Large intestine (tissue), 12 donors: ENCODE data around the gene RNF149. TPM values are rescaled to one million over a fixed set of nuclear protein-coding genes. Genes with fewer than 3 reads are reported as not detected.
"Not testable (repeated sequence)": the region's sequence is repeated elsewhere in the genome, so short reads cannot be mapped to it uniquely, and the experiment has no call there.

Source experiments
- DNase-seq, 2 donors: peaks; one replicate each; pipeline versions ENCODE4 v3.0.0 to v3.0.0-alpha.2; 2013
- H3K27ac ChIP-seq: one replicate; pipeline ENCODE4 v1.5.1; 2013; ENCODE audit warnings: low read length
- H3K27me3 ChIP-seq: 2 replicates; pipeline ENCODE4 v1.6.1; 2013; ENCODE audit warnings: low read length; ENCODE audit not compliant: control insufficient read depth, insufficient read depth
- H3K36me3 ChIP-seq: 2 replicates; pipeline ENCODE4 v1.6.1; 2013; ENCODE audit warnings: low read length; ENCODE audit not compliant: control insufficient read depth, insufficient read depth
- H3K4me1 ChIP-seq: one replicate; pipeline ENCODE4 v1.6.1; 2013; ENCODE audit warnings: low read length; ENCODE audit not compliant: control insufficient read depth, insufficient read depth
- H3K4me3 ChIP-seq: one replicate; pipeline ENCODE4 v1.5.1; 2013; ENCODE audit warnings: low read length
- H3K9me3 ChIP-seq: one replicate; pipeline ENCODE4 v1.6.1; 2013; ENCODE audit warnings: mild to moderate bottlenecking, low read depth, low read length, moderate library complexity; ENCODE audit not compliant: control insufficient read depth
- WGBS: methylation state at CpG from one replicate; pipeline ENCODE4 v1.1.5; 2013; ENCODE audit warnings: low lambda C conversion rate; ENCODE audit not compliant: insufficient coverage; 5-methylcytosine and 5-hydroxymethylcytosine counted together
- long read RNA-seq, 11 donors: transcript quantifications; one replicate each; lab custom pipeline, GENCODE V29; 2026
- polyA plus RNA-seq: library from polyadenylated mRNA; unstranded; fragments of 120-200 nt; gene quantifications from one replicate; pipeline ENCODE4 v1.2.1, GENCODE V29; 2013

Gene RNF149, protein sequence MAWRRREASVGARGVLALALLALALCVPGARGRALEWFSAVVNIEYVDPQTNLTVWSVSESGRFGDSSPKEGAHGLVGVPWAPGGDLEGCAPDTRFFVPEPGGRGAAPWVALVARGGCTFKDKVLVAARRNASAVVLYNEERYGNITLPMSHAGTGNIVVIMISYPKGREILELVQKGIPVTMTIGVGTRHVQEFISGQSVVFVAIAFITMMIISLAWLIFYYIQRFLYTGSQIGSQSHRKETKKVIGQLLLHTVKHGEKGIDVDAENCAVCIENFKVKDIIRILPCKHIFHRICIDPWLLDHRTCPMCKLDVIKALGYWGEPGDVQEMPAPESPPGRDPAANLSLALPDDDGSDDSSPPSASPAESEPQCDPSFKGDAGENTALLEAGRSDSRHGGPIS
- 68.9 TPM for polyA plus RNA-seq
- long read RNA-seq, donor 1, transcript RNF149-201 (7 exons, 2,458 nt) = major isoform, 14 of 15 reads
- long read RNA-seq, donor 1, partial matches to known transcripts = 0 of 15 reads
- long read RNA-seq, donor 1, other reads (novel, unspliced or antisense) = 0 of 15 reads
- long read RNA-seq, donor 2, transcript RNF149-201 (7 exons, 2,458 nt) = major isoform, 17 of 25 reads
- long read RNA-seq, donor 2, partial matches to known transcripts = 5 of 25 reads
- long read RNA-seq, donor 2, other reads (novel, unspliced or antisense) = 0 of 25 reads
- long read RNA-seq, donor 3 = 0 reads
- long read RNA-seq, donor 4, partial matches to known transcripts = 0 of 1 reads
- long read RNA-seq, donor 4, other reads (novel, unspliced or antisense) = 0 of 1 reads
- long read RNA-seq, donor 5, transcript RNF149-201 (7 exons, 2,458 nt) = major isoform, 9 of 21 reads
- long read RNA-seq, donor 5, partial matches to known transcripts = 11 of 21 reads
- long read RNA-seq, donor 5, other reads (novel, unspliced or antisense) = 0 of 21 reads
- long read RNA-seq, donor 6, transcript RNF149-201 (7 exons, 2,458 nt) = major isoform, 15 of 35 reads
- long read RNA-seq, donor 6, partial matches to known transcripts = 20 of 35 reads
- long read RNA-seq, donor 6, other reads (novel, unspliced or antisense) = 0 of 35 reads
- long read RNA-seq, donor 7, partial matches to known transcripts = 0 of 6 reads
- long read RNA-seq, donor 7, other reads (novel, unspliced or antisense) = 0 of 6 reads
- long read RNA-seq, donor 8, transcript RNF149-201 (7 exons, 2,458 nt) = major isoform, 28 of 60 reads
- long read RNA-seq, donor 8, partial matches to known transcripts = 31 of 60 reads
- long read RNA-seq, donor 8, other reads (novel, unspliced or antisense) = 0 of 60 reads
- long read RNA-seq, donor 9, transcript RNF149-201 (7 exons, 2,458 nt) = major isoform, 15 of 17 reads
- long read RNA-seq, donor 9, partial matches to known transcripts = 0 of 17 reads
- long read RNA-seq, donor 9, other reads (novel, unspliced or antisense) = 0 of 17 reads
- long read RNA-seq, donor 10, transcript RNF149-201 (7 exons, 2,458 nt) = major isoform, 22 of 25 reads
- long read RNA-seq, donor 10, partial matches to known transcripts = 0 of 25 reads
- long read RNA-seq, donor 10, other reads (novel, unspliced or antisense) = 0 of 25 reads
- long read RNA-seq, donor 11, transcript RNF149-201 (7 exons, 2,458 nt) = major isoform, 14 of 14 reads
- long read RNA-seq, donor 11, partial matches to known transcripts = 0 of 14 reads
- long read RNA-seq, donor 11, other reads (novel, unspliced or antisense) = 0 of 14 reads

DNA sequence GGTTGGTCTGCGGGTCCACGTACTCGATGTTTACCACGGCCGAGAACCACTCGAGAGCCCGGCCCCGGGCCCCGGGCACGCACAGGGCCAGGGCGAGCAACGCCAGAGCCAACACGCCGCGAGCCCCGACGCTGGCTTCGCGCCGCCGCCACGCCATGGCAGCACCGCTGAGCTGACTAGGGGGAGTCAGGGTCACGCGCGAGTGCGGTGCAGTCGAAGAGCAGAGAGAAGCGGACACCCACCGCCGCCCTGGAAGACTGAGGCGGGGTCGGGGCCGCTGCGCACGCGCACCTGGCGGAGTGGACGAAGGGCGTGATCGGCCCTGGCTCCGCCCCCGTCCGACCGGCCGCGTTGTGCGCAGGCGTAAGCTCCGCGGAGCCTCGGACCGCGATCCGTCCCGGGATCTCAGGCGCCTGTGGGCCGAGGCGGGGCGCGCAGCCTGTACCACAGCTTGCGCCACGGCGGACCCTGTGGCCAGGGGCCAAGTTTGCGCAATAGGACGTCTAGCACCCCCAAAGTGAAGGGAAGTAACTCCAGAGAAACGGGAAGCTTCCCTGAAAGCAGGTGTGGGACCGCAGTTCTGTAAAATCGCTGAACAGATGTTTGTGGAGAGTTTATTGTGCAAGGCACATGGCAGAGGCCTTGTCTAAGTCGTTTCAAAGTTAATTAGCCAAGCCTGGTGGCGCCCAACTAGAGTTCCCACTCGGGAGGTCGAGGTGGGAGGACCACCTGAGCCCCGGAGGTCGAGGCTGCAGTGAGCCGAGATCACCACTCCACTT lies at the start of gene RNF149:
Gene RNF149 (minus strand): TSS at position 270 of the 779 bp plus-strand sequence. CDS start 113 bp downstream, at position 157.
- Histone ChIP-seq H3K27me3 (no peaks in the 10 kb centered on the region), H3K4me3 (peak within 1 kb of the TSS; percentile 85), H3K4me1 (peaks cover 30% of the 10 kb centered on the region), H3K27ac (peak within 1 kb of the TSS; percentile 87), H3K36me3 (peaks cover 3% of the 10 kb centered on the region), H3K9me3 (no peaks in the 10 kb centered on the region)
- WGBS = 66% methylated on average over 3 of the region's 76 CpGs
- DNase-seq = peak; percentile 97

DNA sequence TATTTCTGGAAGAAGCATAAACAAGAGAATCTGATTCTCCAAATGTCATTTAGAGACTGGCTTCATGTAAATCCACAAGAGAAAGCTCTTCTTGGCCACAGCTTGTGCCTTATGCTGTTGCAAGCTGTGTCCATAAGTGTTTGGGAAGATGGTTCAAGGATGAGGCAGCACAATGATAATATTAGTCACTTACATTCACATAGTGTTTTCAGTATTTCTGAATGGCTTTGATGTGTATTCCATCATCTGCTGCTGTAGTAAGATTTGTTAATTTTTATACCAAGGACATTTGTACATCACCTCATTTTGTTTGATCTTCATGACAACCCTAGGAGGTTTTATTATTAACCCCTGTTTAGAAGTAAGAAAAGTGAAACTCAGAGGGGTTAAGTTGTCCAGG lies 48.9 kb upstream of the RNF149 start:
- H3K4me1 ChIP-seq = peaks cover 21% of the 10 kb centered on the region
- H3K9me3 ChIP-seq = no peaks in the 10 kb centered on the region
- no peak for DNase-seq
- H3K27me3 ChIP-seq = no peaks in the 10 kb centered on the region
- no peak overlapping the region for H3K4me3 ChIP-seq
- H3K36me3 ChIP-seq = no peaks in the 10 kb centered on the region
- H3K27ac ChIP-seq = no peak overlapping the region

GRCh38 chr2:101356521-101356920 lies 48.0 kb upstream of the RNF149 start:
- no peak for DNase-seq
- Histone ChIP-seq H3K4me1 (peaks cover 17% of the 10 kb centered on the region), H3K27me3 (no peaks in the 10 kb centered on the region), H3K36me3 (no peaks in the 10 kb centered on the region), H3K4me3 (no peak overlapping the region), H3K27ac (no peak overlapping the region), H3K9me3 (no peaks in the 10 kb centered on the region)
- no CpG with 5 or more reads among the region's 2 CpGs for WGBS

DNA sequence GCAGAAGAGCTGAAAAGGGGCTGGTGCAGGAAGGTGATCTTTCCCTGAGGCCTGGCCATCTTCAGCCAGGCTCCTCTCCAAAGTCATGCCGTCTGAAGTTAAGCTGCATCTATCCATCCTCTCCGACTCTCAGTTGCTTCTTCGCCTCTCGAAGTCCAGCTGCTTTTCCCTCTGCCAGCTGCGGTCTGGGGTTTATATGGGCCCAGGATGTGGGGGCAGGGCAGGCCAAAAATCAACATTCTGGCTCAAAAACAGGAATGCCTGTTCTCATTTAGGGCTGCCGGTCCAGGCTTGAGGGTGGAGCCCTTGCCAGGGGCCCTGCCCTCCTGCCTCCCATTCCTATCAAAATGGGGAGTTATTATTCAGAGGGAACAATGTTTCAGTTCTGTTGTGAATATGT lies 47.6 kb upstream of the RNF149 start:
- no peak overlapping the region for H3K4me3 ChIP-seq
- H3K27me3 ChIP-seq = no peaks in the 10 kb centered on the region
- no peaks in the 10 kb centered on the region for H3K36me3 ChIP-seq
- H3K9me3 ChIP-seq = no peaks in the 10 kb centered on the region
- no peak for DNase-seq
- peaks cover 15% of the 10 kb centered on the region for H3K4me1 ChIP-seq
- no CpG with 5 or more reads among the region's 6 CpGs for WGBS
- H3K27ac ChIP-seq = no peak overlapping the region

GRCh38 chr2:101355401-101356054 lies 47.0 kb upstream of the RNF149 start:
- H3K27me3 ChIP-seq = no peaks in the 10 kb centered on the region
- no peak overlapping the region for H3K27ac ChIP-seq
- H3K4me3 ChIP-seq = no peak overlapping the region
- H3K4me1 ChIP-seq = peaks cover 19% of the 10 kb centered on the region
- H3K9me3 ChIP-seq = no peaks in the 10 kb centered on the region
- no peaks in the 10 kb centered on the region for H3K36me3 ChIP-seq
- 67% methylated on average over 1 of the region's 10 CpGs for WGBS
- DNase-seq = no peak

- Histone ChIP-seq H3K4me1 (peaks cover 21% of the 10 kb centered on the region), H3K4me3 (no peak overlapping the region), H3K9me3 (no peaks in the 10 kb centered on the region), H3K36me3 (no peaks in the 10 kb centered on the region), H3K27me3 (no peaks in the 10 kb centered on the region), H3K27ac (no peak overlapping the region)
- 100% methylated on average over 3 of the region's 21 CpGs for WGBS
- no peak for DNase-seq
Observed at GRCh38 chr2:101354420-101355311, 46.2 kb upstream of the RNF149 start.

DNA sequence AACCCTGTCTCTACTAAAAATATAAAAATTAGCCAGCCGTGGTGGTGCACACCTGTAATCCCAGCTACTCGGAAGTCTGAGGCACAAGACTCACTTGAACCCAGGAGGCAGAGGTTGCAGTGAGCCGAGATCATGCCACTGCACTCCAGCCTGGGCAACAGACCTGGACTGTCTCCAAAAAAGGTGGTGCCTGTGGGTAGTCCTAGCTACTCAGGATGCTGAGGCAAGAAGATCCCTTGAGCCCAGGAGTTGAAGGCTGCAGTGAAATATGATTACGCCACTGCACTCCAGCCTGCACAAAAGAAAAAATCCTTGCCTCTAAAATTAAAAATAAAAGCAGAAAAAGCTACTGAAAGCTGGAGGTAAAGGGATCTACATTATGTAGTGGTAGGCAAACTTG lies 44.1 kb upstream of the RNF149 start:
- H3K4me3 ChIP-seq, H3K27me3 ChIP-seq, H3K9me3 ChIP-seq, H3K36me3 ChIP-seq, H3K27ac ChIP-seq, DNase-seq: not testable (repeated sequence)
- peaks cover 18% of the 10 kb centered on the region for H3K4me1 ChIP-seq
- WGBS = no CpG with 5 or more reads among the region's 4 CpGs

- DNase-seq = no peak
- Histone ChIP-seq H3K4me1 (peaks cover 18% of the 10 kb centered on the region), H3K9me3 (no peaks in the 10 kb centered on the region), H3K27me3 (no peaks in the 10 kb centered on the region), H3K4me3 (no peak overlapping the region), H3K27ac (peak overlapping the region; percentile 87), H3K36me3 (no peaks in the 10 kb centered on the region)
- WGBS = 100% methylated on average over 3 of the region's 7 CpGs
Observed at GRCh38 chr2:101351207-101351606, 42.7 kb upstream of the RNF149 start.
